Heart left ventricle (tissue), 13 donors: ENCODE data around the gene NCAM1.

ENCODE experiments used
- POLR2A ChIP-seq, 2 donors: fragments of 450-650 bp; IDR thresholded peaks; one replicate each; pipeline ENCODE4 v1.6.1; 2017; ENCODE audit warnings: antibody characterized with exemption in 2 of 2, mild to moderate bottlenecking in 2 of 2, moderate library complexity in 2 of 2
- TF ChIP-seq, protein P1 (sequence below), 12 donors: fragments of 200-600 bp; sonication (generic) in 4 of 12; IDR thresholded peaks; one replicate each; pipeline versions ENCODE4 v1.5.0 to v1.8.0; 2018 to 2022; ENCODE audit warnings: antibody characterized with exemption in 12 of 12, mild to moderate bottlenecking in 5 of 12
- donor health status: ischemic (EF 13 %, LVEDD 7.1; RV severe dilation, severe dysfunction).
- donor health status: DM: no; HTN: yes; CAD: no.
- donor health status: DM: no; HTN: no; CAD: no.
- donor health status: ischemic (EF 25% LVEDD 6.9; RV normal size, moderate dysfunction).
- donor health status: ischemic (EF 25% LVEDD 5.7; RV mildly dilated, moderate dysfunction).
- donor health status: ischemic (EF 35%, LVEDD 5.7; RV mildly dilated, moderate dysfunction).
- donor health status: nonischemic (EF 11% LVEDD 7.7; RV severe dilation, severe dysfunction).
- donor health status: DM: yes; HTN: yes; CAD: no.
- donor health status: PGD.
- donor health status: ischemic (EF 29% LVEDD 5.4; RV normal size, mild dysfunction).
- donor health status: nonischemic (EF 23%, LVEDD 6.1; RV moderate dilation, normal function).

DNA sequence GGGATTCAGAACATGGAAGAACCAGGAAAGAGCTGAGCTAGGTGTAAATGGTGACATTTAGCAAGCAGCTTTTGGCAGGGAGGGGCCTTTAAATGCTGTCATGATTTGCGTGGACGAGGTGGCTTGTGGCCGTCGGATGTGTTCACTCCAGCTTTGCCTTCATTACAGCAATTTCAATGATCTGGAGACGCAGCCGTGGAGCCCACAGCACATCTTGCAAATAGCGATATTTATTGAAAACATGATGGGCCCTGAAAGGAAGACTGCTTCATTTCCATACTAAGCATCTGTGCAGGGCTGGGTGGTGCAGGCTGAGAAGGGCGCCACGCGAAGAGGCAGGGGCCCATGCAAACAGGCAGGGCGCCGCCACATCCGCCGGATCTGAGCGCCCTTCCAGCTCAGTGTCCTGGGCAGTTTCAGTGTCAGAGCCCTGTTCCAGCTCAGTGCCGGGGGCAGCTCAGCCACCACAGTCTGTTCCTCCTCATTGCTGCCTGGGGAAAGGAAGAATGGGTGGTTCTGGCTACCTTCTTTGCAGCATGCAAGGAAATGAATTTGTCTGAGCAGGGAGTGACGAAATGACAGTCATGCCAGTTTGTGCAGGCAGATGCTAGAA lies 242.0 kb downstream of the NCAM1 start:
- TF ChIP-seq, protein P1, sequence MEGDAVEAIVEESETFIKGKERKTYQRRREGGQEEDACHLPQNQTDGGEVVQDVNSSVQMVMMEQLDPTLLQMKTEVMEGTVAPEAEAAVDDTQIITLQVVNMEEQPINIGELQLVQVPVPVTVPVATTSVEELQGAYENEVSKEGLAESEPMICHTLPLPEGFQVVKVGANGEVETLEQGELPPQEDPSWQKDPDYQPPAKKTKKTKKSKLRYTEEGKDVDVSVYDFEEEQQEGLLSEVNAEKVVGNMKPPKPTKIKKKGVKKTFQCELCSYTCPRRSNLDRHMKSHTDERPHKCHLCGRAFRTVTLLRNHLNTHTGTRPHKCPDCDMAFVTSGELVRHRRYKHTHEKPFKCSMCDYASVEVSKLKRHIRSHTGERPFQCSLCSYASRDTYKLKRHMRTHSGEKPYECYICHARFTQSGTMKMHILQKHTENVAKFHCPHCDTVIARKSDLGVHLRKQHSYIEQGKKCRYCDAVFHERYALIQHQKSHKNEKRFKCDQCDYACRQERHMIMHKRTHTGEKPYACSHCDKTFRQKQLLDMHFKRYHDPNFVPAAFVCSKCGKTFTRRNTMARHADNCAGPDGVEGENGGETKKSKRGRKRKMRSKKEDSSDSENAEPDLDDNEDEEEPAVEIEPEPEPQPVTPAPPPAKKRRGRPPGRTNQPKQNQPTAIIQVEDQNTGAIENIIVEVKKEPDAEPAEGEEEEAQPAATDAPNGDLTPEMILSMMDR (IDR thresholded peaks at IDR 0.05), result no peak
- no peak for TF ChIP-seq POLR2A (IDR thresholded peaks at IDR 0.05)
